HG02571 (cell line): ENCODE data around the gene SSRP1.
"Not testable (repeated sequence)": the region's sequence is repeated elsewhere in the genome, so short reads cannot be mapped to it uniquely, and the experiment has no call there.

Source experiments
- ATAC-seq: cut with Tn5 transposase; IDR thresholded peaks from one replicate; pipeline ENCODE4 v1.9.1; 2021; ENCODE audit warnings: mild to moderate bottlenecking, moderate library complexity; ENCODE audit not compliant: unreplicated experiment

Gene SSRP1

GRCh38 chr11:57303990-57304579 is 31.6 kb downstream of the SSRP1 start:
- ATAC-seq = no peak

DNA sequence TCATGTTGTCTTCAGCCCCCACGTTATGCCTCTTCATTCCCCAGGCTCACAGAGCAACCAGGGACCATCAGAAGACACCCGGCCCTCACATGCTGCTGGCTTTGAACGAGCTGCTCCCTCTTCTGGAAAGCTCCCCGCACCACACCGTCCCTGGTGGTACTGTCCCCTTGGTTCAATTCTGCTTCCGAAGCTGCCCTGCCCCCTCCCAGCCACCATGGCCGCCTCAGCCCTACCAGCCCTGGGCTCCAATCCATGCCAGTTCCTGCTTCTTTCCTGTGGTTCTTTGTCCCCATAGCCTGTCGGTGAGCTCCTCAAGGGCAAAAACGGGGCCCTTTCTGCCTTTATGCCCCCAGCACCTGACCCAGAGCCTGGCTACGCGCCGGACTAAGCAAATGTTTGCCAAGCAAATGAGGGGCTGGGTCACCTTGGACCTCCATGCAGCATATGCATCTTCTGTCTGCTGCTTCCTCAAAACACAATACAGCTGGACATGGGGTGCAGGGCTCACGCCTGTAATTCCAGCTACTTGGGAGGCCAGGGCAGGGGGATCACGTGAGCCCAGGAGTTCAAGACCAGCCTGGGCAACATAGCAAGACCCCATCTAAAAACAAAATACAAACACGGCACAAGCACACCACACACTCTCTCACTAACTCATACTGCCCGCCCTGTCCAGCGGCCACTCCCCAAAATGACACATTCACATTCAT is 32.3 kb downstream of the SSRP1 start:
- ATAC-seq = no peak

DNA sequence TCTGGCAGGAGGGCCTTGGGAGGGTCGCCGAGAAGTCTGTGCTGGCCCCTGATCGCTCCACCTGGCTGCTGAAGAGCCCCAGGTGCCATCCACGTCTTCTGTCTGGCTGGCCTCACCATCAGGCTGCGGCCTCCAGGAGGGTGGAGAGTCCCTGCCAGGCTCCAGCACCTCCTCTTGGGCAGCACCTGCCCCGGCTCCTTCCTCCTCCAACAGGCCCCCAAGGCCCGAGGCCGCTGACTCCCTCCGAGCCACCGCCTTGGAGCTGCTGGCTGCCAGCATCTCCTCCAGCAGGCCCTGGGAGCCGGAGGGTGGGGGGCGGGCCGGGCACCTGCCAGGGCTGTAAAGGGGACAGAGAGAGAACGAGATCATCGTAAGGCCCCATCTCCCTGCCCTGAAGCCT is 33.2 kb downstream of the SSRP1 start:
- no peak for ATAC-seq

DNA sequence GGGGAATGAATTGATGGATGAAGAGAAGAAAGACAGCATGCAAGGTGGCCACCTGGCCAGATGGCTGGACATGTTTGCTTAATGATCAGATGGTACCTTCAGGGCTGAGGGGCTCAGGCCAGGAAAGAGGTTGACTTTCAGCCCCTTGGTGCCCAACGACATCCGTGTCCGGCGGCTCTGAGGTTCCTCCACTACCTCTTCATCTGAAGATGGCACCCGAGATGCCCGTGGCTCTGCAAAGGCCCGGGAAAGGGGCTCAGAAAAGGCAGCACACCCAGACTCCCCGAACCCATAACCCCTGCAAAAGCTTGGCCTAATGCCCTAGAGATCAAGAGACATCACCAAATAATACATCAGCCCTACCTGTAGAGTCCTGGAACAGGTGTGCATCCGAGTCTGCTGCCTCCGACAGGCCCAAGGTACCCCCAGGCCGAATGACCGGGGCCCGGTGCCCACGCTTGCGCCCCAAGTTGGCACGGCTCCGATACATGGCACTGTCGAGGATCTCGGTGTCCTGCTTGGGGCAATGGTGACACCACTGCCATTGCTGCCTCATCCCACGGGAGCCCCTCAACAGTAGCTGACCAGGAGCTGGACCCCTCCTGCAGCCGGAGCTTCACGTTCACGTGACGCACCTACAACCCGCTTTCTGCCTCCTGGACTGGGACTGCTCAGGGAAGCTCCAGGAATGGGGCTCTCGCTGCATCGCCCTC is 33.8 kb downstream of the SSRP1 start:
- no peak for ATAC-seq

DNA sequence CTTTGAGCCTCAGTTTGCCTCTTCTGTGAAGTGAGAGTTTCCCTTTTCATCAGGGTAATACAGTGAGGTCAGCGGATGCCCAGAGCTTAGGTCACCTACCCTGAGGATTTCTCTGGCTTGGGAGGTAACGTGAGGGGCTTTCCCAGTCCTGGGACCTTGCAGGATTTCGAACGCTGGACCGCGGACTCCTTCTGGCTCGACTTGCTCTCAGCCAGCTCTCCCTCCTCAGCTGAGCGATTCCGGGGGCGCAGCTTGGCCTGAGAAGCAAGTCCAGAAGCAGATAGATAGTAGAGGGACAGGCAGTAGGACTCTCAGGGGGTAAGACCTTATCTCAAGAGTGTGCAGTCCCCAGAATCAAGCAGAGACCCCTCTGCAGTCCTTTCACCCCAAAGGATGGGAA is 34.9 kb downstream of the SSRP1 start:
- ATAC-seq = no peak

DNA sequence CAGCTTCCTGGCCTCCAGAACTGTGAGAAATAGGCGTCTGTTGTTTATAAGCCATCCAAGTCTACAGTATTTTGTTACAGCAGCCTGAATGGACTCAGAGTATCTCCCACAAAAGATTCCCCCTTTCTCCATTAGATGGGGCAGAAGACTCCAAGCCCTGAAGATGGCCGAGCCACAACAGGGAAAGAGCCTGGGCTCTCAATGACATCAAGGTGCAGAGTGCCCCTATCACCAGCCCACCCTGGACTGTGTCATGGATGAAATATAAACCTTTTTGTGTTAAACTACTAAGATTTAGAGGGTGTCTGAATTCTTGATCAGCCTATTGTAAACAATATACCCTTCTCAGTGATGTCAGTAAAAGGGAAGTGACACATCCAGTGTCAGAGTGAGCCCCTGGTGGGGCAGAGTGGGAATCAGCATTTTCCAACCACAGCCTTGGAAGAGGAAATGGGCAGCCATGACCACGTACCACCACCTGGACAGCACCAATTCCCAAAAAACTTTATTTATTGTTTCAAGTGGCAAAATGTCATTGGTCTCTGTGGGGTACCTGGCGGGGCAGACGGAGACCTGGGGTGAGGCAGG is 36.4 kb downstream of the SSRP1 start:
- ATAC-seq = no peak

DNA sequence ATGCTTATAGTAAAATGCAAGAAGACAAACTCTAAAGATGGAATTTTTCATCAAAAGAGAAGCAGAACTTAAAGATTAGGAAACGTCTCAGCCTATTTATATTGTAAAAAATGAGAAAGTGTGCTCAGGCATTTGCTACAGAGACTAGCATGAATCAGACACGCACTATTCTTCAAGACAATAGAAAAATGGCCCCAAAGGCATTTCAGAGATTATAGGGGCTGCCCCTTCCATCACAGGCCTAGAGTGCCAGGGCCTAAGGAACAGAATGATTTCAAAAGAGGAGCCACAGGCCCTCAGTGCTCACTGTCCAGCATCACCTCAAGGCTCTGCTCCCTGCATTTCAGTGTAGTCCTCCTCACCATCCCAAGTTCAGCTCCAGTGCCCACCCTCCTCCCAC is 38.5 kb downstream of the SSRP1 start:
- ATAC-seq = no peak

DNA sequence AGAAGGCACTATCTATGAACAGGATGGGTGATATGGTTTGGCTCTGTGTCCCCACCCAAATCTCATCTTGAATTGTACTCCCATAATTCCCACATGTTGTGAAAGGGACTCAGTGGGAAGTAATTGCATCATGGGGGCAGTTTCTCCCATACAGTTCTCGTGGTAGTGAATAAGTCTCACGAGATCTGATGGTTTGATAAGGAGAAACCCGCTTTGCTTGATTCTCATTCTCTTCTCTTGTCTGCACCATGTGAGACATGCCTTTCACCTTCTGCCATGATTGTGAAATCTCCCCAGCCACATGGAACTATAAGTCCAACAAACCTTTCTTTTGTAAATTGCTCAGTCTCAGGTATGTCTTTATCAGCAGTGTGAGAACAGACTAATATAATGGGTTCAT is 39.5 kb downstream of the SSRP1 start:
- ATAC-seq = not testable (repeated sequence)

DNA sequence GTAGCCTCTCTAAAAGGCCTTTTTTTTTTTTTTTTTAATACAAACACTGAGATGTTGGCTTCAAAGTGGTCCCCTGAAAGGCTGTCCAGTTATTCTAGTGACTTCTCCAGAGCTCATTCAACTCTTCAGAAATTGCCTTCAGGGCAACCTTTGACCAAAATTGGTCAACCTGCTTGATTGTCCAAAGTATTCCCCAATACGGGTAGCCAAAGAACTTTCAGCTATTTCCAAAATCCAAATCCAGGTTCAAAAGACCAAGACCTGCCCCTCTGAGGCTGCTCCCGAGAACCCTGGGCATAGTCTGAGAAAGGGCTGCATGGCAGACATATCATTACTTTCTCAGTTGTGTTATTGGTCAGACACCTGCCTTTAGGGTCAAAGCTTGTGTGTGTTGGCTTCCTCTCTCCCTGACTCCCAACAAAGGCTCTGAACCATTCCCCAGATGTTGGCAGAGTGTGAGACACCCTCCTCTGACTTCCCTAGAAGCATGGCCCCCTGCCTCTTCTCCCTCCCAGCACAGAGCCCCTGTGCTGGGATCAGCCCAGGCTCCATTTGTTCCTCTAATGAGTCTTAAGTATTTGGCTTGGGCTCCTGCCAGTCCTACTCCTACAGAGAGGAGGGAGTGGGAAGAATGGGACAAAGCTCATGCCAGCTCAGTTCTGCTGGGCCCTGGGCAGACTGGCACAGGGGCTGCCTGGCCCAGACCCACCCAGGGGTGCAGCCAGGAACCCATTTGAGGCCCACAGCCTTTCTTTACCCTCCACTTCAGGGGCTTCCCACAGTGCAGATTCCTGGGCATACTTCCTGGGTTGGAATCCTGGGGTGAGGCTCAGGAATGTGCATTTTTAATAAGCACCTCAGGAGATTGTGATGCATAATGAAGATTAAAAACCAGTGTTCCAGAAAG is 41.2 kb downstream of the SSRP1 start:
- ATAC-seq = no peak

GRCh38 chr11:57290288-57290687 is 45.4 kb downstream of the SSRP1 start:
- no peak for ATAC-seq

DNA sequence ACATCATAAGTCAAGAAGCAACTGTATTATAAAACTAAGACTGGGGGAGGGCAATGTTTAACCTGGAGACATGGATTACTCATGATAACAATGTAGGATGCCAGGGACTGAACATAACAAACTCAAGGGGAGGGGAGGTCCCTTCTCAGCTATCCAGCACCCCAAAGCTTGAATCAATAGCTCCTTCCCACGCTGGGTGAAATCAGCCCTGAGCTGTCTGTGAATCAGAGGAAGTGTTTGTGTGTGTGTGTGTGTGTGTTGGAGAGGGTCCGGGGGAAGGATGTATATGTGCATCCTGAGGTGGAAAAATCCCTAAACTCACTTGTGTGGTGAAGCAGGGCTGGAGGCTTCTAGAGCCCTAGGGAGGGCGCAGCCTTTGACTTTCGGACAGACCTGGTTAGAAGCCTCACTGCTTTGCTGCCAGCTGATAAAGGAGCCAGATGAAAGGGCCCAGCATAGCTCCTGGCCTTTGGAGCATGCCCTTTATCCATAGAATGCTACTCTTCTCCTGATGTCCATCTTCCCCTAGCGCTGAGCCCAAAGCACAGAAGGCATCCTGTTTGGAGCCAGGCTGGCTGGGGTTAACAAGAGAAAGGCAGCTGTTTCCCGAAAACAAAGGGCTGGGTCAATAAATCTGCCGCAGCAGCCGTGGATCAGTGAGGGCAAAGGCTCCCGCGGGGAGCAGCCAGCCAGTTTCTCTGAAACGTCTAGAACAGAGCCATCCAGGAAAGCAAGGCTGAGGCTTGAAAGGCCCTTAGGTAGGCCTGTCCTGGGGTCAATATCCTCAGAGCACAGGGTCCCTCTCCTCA is 46.7 kb downstream of the SSRP1 start:
- ATAC-seq = no peak

GRCh38 chr11:57287884-57288283 is 47.8 kb downstream of the SSRP1 start:
- ATAC-seq = no peak

GRCh38 chr11:57283231-57283990 is 52.3 kb downstream of the SSRP1 start:
- ATAC-seq = no peak

- not testable (repeated sequence) for ATAC-seq
These were observed 54.1 kb downstream of the SSRP1 start for GRCh38 chr11:57281546-57281945.

DNA sequence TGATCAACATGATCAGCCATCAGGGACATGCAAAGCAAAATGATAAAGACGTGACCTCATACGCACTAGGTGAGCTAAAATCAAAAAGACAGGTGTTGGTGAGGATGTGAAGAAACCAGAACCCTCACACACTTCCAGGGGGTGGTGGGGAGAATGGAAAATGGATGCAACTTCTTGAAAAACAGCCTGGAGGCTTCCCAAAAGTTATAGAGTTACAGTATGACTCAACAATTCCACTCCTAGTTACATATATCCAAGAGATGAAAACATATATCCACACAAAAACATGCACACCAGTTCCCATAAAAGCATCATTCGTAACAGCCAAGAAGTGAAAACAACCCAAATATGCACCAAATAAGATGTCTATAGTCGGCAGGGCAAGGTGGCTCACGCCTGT is 56.6 kb downstream of the SSRP1 start:
- ATAC-seq = no peak

- no peak for ATAC-seq
These were observed 57.0 kb downstream of the SSRP1 start for GRCh38 chr11:57278721-57279095.

- ATAC-seq = peak; percentile 62
These were observed 57.6 kb downstream of the SSRP1 start for GRCh38 chr11:57277845-57278720.

DNA sequence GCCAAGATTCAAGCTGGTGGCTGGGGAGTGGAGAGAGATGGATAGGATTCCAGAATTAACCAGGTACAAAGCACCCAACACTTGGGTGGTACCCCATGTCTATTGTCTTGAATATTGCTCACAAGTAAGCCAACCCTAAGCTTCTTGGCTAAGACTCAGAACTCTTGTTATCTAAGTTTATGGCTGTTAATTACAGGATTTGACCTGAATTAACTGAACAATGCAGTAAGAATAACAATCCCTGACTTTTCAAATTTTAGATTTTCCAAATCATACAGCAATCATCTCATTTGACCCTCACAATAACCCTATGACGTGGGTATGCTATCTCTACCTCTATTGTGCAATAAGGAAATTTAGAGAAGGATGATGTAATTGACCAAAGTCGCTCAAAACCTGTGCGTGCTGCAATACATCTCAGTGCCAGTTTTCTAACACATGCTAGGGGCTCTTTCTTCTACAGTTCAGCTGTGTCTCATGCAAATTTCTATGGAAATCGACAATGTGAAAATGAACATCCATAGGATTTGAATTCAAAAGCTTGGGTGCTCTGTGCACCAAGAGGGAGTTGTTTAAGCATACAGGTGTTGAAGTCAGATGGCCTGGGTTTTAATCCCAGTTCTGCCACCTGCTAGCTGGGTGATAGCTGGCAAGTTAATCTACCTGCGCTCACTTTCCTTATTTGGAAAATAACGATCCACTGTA is 58.6 kb downstream of the SSRP1 start:
- no peak for ATAC-seq
